IMR-90 (cell line): ENCODE data around the gene TMA16. TPM values are rescaled to one million over a fixed set of nuclear protein-coding genes. Genes with fewer than 3 reads are reported as not detected.

Experiments used
- ATAC-seq: fragments of 200-7000 bp; cut with Tn5 transposase; 2 replicates; pipeline ENCODE4 v1.9.1; 2020; ENCODE audit warnings: low read depth, mild to moderate bottlenecking, moderate library complexity
- BruUV-seq: library from RNA; stranded (reverse); fragments of 400-500 nt; replicated peaks from 2 replicates; lab custom pipeline; 2021; lab: Mats Ljungman, UMichigan
- CTCF ChIA-PET: fragments of 300-600 bp; formaldehyde crosslinking; extraction: SDS; loops from one replicate; lab custom pipeline; 2021; ENCODE audit warnings: antibody characterized with exemption; lab: Yijun Ruan, JAX
- POLR2A ChIA-PET: fragments of 300-600 bp; sonication (Branson Sonifier 250); formaldehyde crosslinking; loops from one replicate; lab custom pipeline; 2022; ENCODE audit warnings: antibody characterized with exemption; ENCODE audit not compliant: unreplicated experiment; lab: Charles Lee
- DNase-seq: peaks from one replicate; pipeline ENCODE4 v3.0.0; 2013
- H2AFZ ChIP-seq: replicated peaks from 2 replicates; pipeline ENCODE3; 2013; ENCODE audit warnings: low read length, mild to moderate bottlenecking; ENCODE audit not compliant: poor library complexity
- H2AK5ac ChIP-seq: 2 replicates; pipeline ENCODE4 v1.6.1; 2013; ENCODE audit warnings: low read depth, low read length, inconsistent platforms
- H2AK9ac ChIP-seq: replicated peaks from 2 replicates; pipeline ENCODE3; 2013; ENCODE audit warnings: mild to moderate bottlenecking, low read depth, low read length, moderate library complexity; ENCODE audit not compliant: poor library complexity
- H2BK120ac ChIP-seq: 2 replicates; pipeline ENCODE4 v1.6.1; 2013; ENCODE audit warnings: low read depth, low read length, inconsistent platforms
- H2BK15ac ChIP-seq: 3 replicates; pipeline ENCODE4 v1.6.1; 2013; ENCODE audit warnings: low read depth, low read length, inconsistent platforms
- H2BK20ac ChIP-seq: 2 replicates; pipeline ENCODE4 v1.6.1; 2013; ENCODE audit warnings: low read depth, mild to moderate bottlenecking, inconsistent platforms, low read length, moderate library complexity
- H2BK5ac ChIP-seq: 2 replicates; pipeline ENCODE4 v1.6.1; 2013; ENCODE audit warnings: mild to moderate bottlenecking, low read depth, low read length, inconsistent platforms; ENCODE audit not compliant: poor library complexity, severe bottlenecking
- H3K14ac ChIP-seq: replicated peaks from 2 replicates; pipeline ENCODE4 v1.6.1; 2013; ENCODE audit warnings: low read depth, low read length, inconsistent platforms
- H3K18ac ChIP-seq: 2 replicates; pipeline ENCODE4 v1.6.1; 2013; ENCODE audit warnings: low read depth, low read length, control low read depth
- H3K23ac ChIP-seq: 2 replicates; pipeline ENCODE4 v1.6.1; 2013; ENCODE audit warnings: low read depth, low read length, inconsistent platforms
- H3K27ac ChIP-seq: 2 replicates; pipeline ENCODE4 v1.5.1; 2013; ENCODE audit warnings: mild to moderate bottlenecking, control low read depth, low read length; ENCODE audit not compliant: insufficient read depth
- H3K27me3 ChIP-seq: 2 replicates; pipeline ENCODE4 v1.6.1; 2013; ENCODE audit warnings: low read length; ENCODE audit not compliant: control insufficient read depth, insufficient read depth
- H3K36me3 ChIP-seq: 2 replicates; pipeline ENCODE4 v1.6.1; 2013; ENCODE audit warnings: low read length, mixed read lengths; ENCODE audit not compliant: control insufficient read depth, insufficient read depth
- H3K4ac ChIP-seq: 2 replicates; pipeline ENCODE4 v1.6.1; 2013; ENCODE audit warnings: low read depth, low read length, inconsistent platforms
- H3K4me1 ChIP-seq: 2 replicates; pipeline ENCODE4 v1.6.1; 2013; ENCODE audit warnings: low read length, mixed read lengths; ENCODE audit not compliant: control insufficient read depth, insufficient read depth
- H3K4me2 ChIP-seq: 2 replicates; pipeline ENCODE4 v1.6.1; 2013; ENCODE audit warnings: low read depth, mild to moderate bottlenecking, control low read depth, low read length, moderate library complexity
- H3K4me3 ChIP-seq: 2 replicates; pipeline ENCODE4 v1.5.1; 2013; ENCODE audit warnings: low read depth, mild to moderate bottlenecking, control low read depth, low read length, moderate library complexity; ENCODE audit not compliant: insufficient read depth
- H3K56ac ChIP-seq: 2 replicates; pipeline ENCODE4 v1.6.1; 2013; ENCODE audit warnings: low read length, inconsistent platforms; ENCODE audit not compliant: insufficient read depth; ENCODE audit errors: extremely low read depth
- H3K79me1 ChIP-seq, 2 experiments: 2 replicates each; pipeline ENCODE4 v1.6.1; 2013; ENCODE audit warnings: low read length in 2 of 2, inconsistent platforms in 1 of 2, low read depth in 1 of 2
- H3K9ac ChIP-seq: 2 replicates; pipeline ENCODE4 v1.6.1; 2013; ENCODE audit warnings: low read depth, low read length, control low read depth
- H3K9me1 ChIP-seq: 2 replicates; pipeline ENCODE4 v1.6.1; 2013; ENCODE audit warnings: low read length, inconsistent platforms; ENCODE audit not compliant: insufficient read depth
- H3K9me3 ChIP-seq: 2 replicates; pipeline ENCODE4 v1.6.1; 2013; ENCODE audit warnings: low read length; ENCODE audit not compliant: control insufficient read depth, insufficient read depth
- H4K20me1 ChIP-seq: 2 replicates; pipeline ENCODE4 v1.6.1; 2013; ENCODE audit warnings: low read length, inconsistent platforms; ENCODE audit not compliant: insufficient read depth
- H4K5ac ChIP-seq: 2 replicates; pipeline ENCODE4 v1.6.1; 2013; ENCODE audit warnings: mild to moderate bottlenecking, low read depth, low read length, control low read depth
- H4K8ac ChIP-seq, 2 experiments: 2 replicates each; pipeline ENCODE4 v1.6.1; 2013; ENCODE audit warnings: low read depth in 2 of 2, low read length in 2 of 2, control low read depth in 1 of 2, inconsistent platforms in 1 of 2
- H4K91ac ChIP-seq: 2 replicates; pipeline ENCODE4 v1.6.1; 2013; ENCODE audit warnings: low read depth, low read length, inconsistent platforms; ENCODE audit not compliant: insufficient read depth
- BHLHE40 ChIP-seq: fragments of 150-350 bp; IDR thresholded peaks from 2 replicates; pipeline ENCODE4 v1.6.1; 2016; ENCODE audit warnings: mild to moderate bottlenecking, low read depth, low read length
- RAD21 ChIP-seq: IDR thresholded peaks from 2 replicates; pipeline ENCODE4 v1.6.1; 2012; ENCODE audit warnings: low read length, improper control_type of control experiment
- SMC3 ChIP-seq: fragments of 150-350 bp; IDR thresholded peaks from 2 replicates; pipeline ENCODE4 v1.6.1; 2016; ENCODE audit warnings: low read depth, mild to moderate bottlenecking, antibody characterized with exemption, low read length, moderate library complexity
- WGBS, 2 experiments: methylation state at CpG; one replicate each; pipeline versions ENCODE4 v1.1.5 to v1.1.7; 2013; ENCODE audit warnings: missing lambda C conversion rate in 2 of 2; ENCODE audit not compliant: insufficient read length in 1 of 2; ENCODE audit errors: extremely low coverage in 2 of 2; 5-methylcytosine and 5-hydroxymethylcytosine counted together
- dilution Hi-C: fragments of 300-500 bp; cut with HindIII; formaldehyde crosslinking; loops from one replicate; pipeline ENCODE4 v1.14.3; 2018; ENCODE audit warnings: low sequenced_read_pairs; ENCODE audit not compliant: unreplicated experiment
- in situ Hi-C: fragments of 300-500 bp; cut with MboI; formaldehyde crosslinking; loops from 3 replicates; pipeline ENCODE4 v1.14.3; 2019; ENCODE audit warnings: low sequenced_read_pairs, inconsistent platforms, mixed read lengths
- intact Hi-C: fragments of 100-400 bp; cut with micrococcal nuclease; formaldehyde crosslinking; loops from 2 replicates; pipeline ENCODE4 v1.10.0; 2022
- polyA plus RNA-seq, 3 experiments: library from polyadenylated mRNA; depleted of rRNA; stranded (reverse); fragments of >200 nt; gene quantifications; 2 replicates each; pipeline ENCODE4 v1.2.3, GENCODE V29; 2012; ENCODE audit warnings: low replicate concordance in 1 of 3
- total RNA-seq: library from RNA; depleted of rRNA; stranded (reverse); fragments of >200 nt; gene quantifications from 2 replicates; pipeline ENCODE4 v1.2.3, GENCODE V29; 2012
- TF ChIP-seq, protein P1 (sequence below): conservative IDR thresholded peaks from 2 replicates; pipeline ENCODE4 v1.5.1; 2012; ENCODE audit warnings: mild to moderate bottlenecking, low read depth, low read length, improper control_type of control experiment
- TF ChIP-seq, protein P2 (sequence below): fragments of 150-350 bp; IDR thresholded peaks from 2 replicates; pipeline ENCODE4 v1.6.1; 2016; ENCODE audit warnings: low read depth, mild to moderate bottlenecking, low read length, moderate library complexity, borderline replicate concordance

The TMA16 gene
- total and polyA plus RNA-seq, 2 of the 4 experiments (the other 2 are of a cell fraction): 9.3 to 19.8 TPM

DNA sequence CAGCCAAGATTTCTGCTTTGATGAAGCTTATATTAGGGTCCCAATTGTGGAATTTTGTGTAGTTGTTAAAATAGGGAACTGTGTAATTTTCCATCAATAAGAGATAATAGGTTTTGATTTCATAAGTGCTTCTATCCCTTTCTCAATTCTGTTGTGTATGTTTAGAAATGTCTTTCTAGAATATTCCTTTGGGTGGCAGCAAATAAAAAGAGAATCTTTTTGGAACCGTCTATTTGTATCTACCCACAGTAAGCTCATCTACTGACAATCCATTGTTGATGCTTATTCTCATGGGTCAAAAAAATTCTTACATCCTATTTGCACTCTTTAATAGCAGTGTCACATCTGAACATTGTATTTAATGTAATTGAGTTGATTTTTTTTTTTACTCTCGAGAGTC is 61.7 kb downstream of the TMA16 start:
- no peak for ATAC-seq
- TF ChIP-seq SMC3 (peak; percentile 32; the same call in 1 of the 2 replicates), BHLHE40 (no peak), RAD21 (0 out of 2 replicates have a peak, but pooled peaks have one; percentile 32)
- TF ChIP-seq, protein P1, sequence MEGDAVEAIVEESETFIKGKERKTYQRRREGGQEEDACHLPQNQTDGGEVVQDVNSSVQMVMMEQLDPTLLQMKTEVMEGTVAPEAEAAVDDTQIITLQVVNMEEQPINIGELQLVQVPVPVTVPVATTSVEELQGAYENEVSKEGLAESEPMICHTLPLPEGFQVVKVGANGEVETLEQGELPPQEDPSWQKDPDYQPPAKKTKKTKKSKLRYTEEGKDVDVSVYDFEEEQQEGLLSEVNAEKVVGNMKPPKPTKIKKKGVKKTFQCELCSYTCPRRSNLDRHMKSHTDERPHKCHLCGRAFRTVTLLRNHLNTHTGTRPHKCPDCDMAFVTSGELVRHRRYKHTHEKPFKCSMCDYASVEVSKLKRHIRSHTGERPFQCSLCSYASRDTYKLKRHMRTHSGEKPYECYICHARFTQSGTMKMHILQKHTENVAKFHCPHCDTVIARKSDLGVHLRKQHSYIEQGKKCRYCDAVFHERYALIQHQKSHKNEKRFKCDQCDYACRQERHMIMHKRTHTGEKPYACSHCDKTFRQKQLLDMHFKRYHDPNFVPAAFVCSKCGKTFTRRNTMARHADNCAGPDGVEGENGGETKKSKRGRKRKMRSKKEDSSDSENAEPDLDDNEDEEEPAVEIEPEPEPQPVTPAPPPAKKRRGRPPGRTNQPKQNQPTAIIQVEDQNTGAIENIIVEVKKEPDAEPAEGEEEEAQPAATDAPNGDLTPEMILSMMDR: peak; percentile 34
- TF ChIP-seq, protein P2, sequence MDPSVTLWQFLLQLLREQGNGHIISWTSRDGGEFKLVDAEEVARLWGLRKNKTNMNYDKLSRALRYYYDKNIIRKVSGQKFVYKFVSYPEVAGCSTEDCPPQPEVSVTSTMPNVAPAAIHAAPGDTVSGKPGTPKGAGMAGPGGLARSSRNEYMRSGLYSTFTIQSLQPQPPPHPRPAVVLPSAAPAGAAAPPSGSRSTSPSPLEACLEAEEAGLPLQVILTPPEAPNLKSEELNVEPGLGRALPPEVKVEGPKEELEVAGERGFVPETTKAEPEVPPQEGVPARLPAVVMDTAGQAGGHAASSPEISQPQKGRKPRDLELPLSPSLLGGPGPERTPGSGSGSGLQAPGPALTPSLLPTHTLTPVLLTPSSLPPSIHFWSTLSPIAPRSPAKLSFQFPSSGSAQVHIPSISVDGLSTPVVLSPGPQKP: no peak

More for the DNA sequence above, 61.7 kb downstream of the TMA16 start:
- Histone ChIP-seq H3K9me3 (no peaks in the 10 kb centered on the region), H3K9me1 (no peaks in the 10 kb centered on the region), H2BK20ac (no peak overlapping the region), H3K4me1 (no peaks in the 10 kb centered on the region), H2AFZ (no peak overlapping the region), H3K14ac (no peak overlapping the region), H3K23ac (no peak overlapping the region), H4K20me1 (no peaks in the 10 kb centered on the region), H3K4ac (no peak overlapping the region), H2AK5ac (no peak overlapping the region), H3K9ac (no peak overlapping the region), H4K91ac (no peak overlapping the region), H3K79me1 (no peaks in the 10 kb centered on the region), H4K8ac (no peak overlapping the region), H3K4me3 (no peak overlapping the region), H2BK15ac (no peak overlapping the region), H2BK5ac (no peak overlapping the region), H3K36me3 (no peaks in the 10 kb centered on the region), H4K5ac (no peak overlapping the region), H2BK120ac (no peak overlapping the region), H3K4me2 (no peak overlapping the region), H3K18ac (no peak overlapping the region), H2AK9ac (no peak overlapping the region), H3K27me3 (peaks cover 2% of the 10 kb centered on the region; the same call in 1 of the 2 replicates), H3K56ac (no peak overlapping the region), H3K27ac (no peak overlapping the region)
- no CpG with 5 or more reads among the region's 2 CpGs for WGBS, 2 experiments
- POLR2A ChIA-PET: no interaction called here
- BruUV-seq: no TSS peak
- peak; percentile 10 for DNase-seq
- in situ Hi-C loops: loop anchor here (5.0 to 10.0 kb wide), 2 partner anchors 201 to 1179 kb away; no protein-coding TSS in a partner anchor
- CTCF ChIA-PET: interaction anchor here (0.5 to 1.8 kb wide), 9 partner anchors 8 to 1226 kb away, joined by 3 to 7 read pairs (median 4); no protein-coding TSS in a partner anchor
- dilution Hi-C loops: no loop called here
- intact Hi-C loops: loop anchor here (1.0 to 5.0 kb wide), 2 partner anchors 199 to 1541 kb away; no protein-coding TSS in a partner anchor
